Measurements from ENCODE around the gene EYA2.

GRCh38 chr20:47057661-47058060 is 163.0 kb downstream of the EYA2 start:
- TF ChIP-seq CTCF (IDR thresholded peaks at IDR 0.05; ENCODE audit: low read depth, low read length) (no peak), POLR2A (IDR thresholded peaks at IDR 0.05; ENCODE audit: extremely low read depth, insufficient read length) (no peak), MYC (IDR thresholded peaks at IDR 0.05; ENCODE audit: low read depth, low read length) (no peak), MAX (IDR thresholded peaks at IDR 0.05; ENCODE audit: low read depth, low read length) (no peak)

All from NB4 (cell line).